Mesenteric fat pad (tissue), 1 donor: ENCODE results near the gene CCL19. TPM values are rescaled to one million over a fixed set of nuclear protein-coding genes. Genes with fewer than 3 reads are reported as not detected.

Experiments used
- DNase-seq: peaks from one replicate; pipeline ENCODE4 v3.0.0-alpha.2; 2020; ENCODE audit warnings: low spot score
- total RNA-seq: library from RNA; stranded (reverse); fragmentation: NEBNext Ultra II Directional; extraction: Animal tissue kit (Norgen Biotek cat#: 25700); gene quantifications from one replicate; pipeline ENCODE4 v1.2.1, GENCODE V29; 2021
- donor health status: DM: yes; HTN: yes; CAD: no.

CCL19 gene
- total RNA-seq, 1 donor from 2014 or later = not detected

DNA sequence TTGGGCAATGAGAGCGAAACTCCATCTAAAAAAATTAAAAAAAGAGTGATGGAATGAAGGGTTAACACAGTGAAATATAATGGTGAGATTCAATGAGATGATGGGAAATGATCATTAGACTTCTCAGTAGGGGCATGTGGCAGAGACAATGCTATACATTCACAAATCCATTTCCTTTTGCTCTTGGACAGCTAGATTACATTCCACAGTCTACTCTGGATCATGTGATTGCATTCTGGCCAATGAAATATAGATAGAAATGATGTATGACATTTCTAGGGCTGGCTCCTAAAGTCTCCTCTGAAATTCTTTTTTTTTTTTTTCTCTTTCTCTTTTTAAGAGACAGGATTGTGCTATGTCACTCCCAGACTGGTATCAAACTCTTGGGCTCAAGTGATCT lies 48.4 kb downstream of the CCL19 start:
- no peak for DNase-seq

Other genes starting within 250 kb of the CCL19 start
- 53.9 TPM for gene FAM219A, start 232.7 kb downstream of the CCL19 start, total RNA-seq
- not detected for gene DNAI1, start 232.5 kb downstream of the CCL19 start, total RNA-seq
- gene ENHO, start 168.3 kb downstream of the CCL19 start, total RNA-seq = not detected
- gene CNTFR, start 101.6 kb downstream of the CCL19 start, total RNA-seq = 116 TPM
- gene RPP25L, start 79.2 kb downstream of the CCL19 start, total RNA-seq = 14.8 TPM
- 61.5 TPM for gene DCTN3, start 70.8 kb downstream of the CCL19 start, total RNA-seq
- gene ARID3C, start 62.2 kb downstream of the CCL19 start, total RNA-seq = not detected
- 48.3 TPM for gene SIGMAR1, start 53.5 kb downstream of the CCL19 start, total RNA-seq
- gene GALT, start 44.6 kb downstream of the CCL19 start, total RNA-seq = 21.3 TPM
- 15.6 TPM for gene IL11RA, start 39.1 kb downstream of the CCL19 start, total RNA-seq
- not detected for gene CCL27, start 28.6 kb downstream of the CCL19 start, total RNA-seq
- 18.0 TPM for gene CCL21, start 18.9 kb upstream of the CCL19 start, total RNA-seq